ENCODE measurements around the gene PLA1A. TPM values are rescaled to one million over a fixed set of nuclear protein-coding genes. Genes with fewer than 3 reads are reported as not detected.
A peak's percentile ranks its signal among the peaks of the same experiment; 100 is the strongest.

PLA1A gene
- total RNA-seq, 4 donors from 2014 or later, result 0.70 to 4.1 (median 0.85) TPM; not detected in 1

DNA sequence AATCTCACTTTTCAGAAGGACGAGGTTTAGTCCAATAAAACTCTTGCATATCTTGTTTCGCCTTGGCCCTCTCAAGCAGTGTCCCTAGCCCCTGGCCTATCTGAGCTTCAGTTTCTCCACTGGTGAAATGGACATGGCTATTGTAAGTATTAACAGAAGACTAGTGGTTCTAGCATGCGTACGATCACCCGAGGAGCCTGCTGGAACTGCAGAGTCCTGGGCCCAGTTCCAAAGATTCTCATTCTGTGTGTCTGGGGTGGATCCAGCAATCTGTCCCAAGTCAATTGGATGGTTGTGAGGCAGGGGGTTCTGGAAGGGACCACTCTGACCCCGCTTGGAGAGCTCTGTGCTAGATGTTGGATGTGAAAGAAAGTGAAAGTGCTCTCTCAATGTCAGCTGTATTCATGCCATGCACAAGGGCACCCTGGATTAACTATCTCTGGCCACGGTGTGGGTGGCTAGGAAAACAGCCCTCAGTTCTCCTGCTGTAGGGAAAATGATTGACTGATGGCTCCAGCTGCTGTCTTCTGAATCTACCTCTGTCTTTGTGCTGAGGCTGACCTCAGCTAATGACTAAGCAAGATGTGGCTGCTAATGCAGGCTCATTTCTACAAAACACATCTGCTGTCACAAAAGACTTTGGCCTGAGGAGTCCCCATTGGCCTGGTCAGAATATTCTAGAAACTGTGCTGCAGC, 1.9 kb upstream of the PLA1A start:
- no peaks in the 10 kb centered on the region for H3K27me3 ChIP-seq
- no peaks in the 10 kb centered on the region for H3K9me3 ChIP-seq
- TF ChIP-seq POLR2A (IDR thresholded peaks at IDR 0.05), result no peak
- TF ChIP-seq, protein P1, sequence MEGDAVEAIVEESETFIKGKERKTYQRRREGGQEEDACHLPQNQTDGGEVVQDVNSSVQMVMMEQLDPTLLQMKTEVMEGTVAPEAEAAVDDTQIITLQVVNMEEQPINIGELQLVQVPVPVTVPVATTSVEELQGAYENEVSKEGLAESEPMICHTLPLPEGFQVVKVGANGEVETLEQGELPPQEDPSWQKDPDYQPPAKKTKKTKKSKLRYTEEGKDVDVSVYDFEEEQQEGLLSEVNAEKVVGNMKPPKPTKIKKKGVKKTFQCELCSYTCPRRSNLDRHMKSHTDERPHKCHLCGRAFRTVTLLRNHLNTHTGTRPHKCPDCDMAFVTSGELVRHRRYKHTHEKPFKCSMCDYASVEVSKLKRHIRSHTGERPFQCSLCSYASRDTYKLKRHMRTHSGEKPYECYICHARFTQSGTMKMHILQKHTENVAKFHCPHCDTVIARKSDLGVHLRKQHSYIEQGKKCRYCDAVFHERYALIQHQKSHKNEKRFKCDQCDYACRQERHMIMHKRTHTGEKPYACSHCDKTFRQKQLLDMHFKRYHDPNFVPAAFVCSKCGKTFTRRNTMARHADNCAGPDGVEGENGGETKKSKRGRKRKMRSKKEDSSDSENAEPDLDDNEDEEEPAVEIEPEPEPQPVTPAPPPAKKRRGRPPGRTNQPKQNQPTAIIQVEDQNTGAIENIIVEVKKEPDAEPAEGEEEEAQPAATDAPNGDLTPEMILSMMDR (IDR thresholded peaks at IDR 0.05), result no peak
- H3K4me3 ChIP-seq, result peak overlapping the region in 2 of 4 donors; percentile 23 to 31
- no peak for DNase-seq
- no peaks in the 10 kb centered on the region for H3K36me3 ChIP-seq
- peaks cover 0 to 5% (median 0%) of the 10 kb centered on the region in 4 donors for H3K4me1 ChIP-seq
- H3K27ac ChIP-seq, result no peak overlapping the region

DNA sequence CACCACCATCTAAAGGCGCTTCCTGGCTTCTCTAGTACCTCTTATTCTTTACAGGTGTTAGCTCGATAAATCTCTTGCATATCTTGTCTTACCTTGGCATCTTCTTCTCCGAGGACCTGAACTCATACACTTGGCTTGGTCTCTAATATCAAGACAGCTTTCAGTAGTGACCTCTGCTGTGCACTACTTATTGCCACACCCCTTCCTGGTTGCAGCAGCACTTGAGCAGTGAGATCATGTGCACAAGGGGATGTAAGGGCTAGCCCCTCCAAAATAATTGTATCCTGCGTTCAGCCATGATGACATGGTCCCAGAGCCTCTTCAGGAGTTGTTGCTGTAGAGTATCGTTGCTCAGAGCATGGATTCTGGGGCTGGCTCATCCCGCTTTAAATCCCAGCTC, 1.3 kb upstream of the PLA1A start:
- H3K9me3 ChIP-seq, result no peaks in the 10 kb centered on the region
- no peaks in the 10 kb centered on the region for H3K27me3 ChIP-seq
- no peaks in the 10 kb centered on the region for H3K36me3 ChIP-seq
- DNase-seq, result no peak
- TF ChIP-seq, protein P1 (IDR thresholded peaks at IDR 0.05), result no peak
- no peak for TF ChIP-seq POLR2A (IDR thresholded peaks at IDR 0.05)
- peaks cover 0 to 5% (median 0%) of the 10 kb centered on the region in 4 donors for H3K4me1 ChIP-seq
- no peak overlapping the region for H3K27ac ChIP-seq
- no peak overlapping the region for H3K4me3 ChIP-seq

DNA sequence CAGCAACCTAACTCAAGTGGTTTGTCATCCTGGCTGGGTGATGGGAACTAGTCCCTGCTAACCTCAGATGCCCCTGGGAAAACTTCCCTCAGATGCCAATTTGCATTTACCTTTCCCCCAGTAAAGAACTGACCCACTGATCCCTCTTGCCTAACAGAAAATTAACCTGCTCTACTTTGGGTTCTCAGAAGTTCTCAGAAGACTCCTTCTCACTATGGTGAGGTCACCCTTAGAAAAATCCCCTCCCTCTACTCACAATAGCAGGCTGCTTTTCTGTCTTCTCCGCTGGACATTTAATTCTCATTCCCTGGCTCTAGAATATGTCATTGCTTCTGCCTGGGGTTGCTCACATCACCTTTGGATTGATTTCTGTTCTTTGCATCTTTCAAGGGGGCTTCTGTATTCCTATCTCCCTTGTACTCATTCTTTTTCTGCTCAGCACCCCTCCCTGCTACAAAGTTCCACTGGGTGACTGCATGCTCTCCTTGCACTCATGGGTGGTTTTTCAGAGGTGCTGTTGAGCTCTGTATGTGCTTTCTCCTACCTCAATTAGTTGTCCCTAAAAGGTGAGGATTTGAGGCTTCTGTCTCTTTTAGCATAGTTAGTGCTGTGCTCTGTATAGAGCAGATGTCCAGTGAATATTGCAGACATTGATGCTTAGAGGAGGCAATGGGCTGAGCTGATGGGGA, 869 bp downstream of the PLA1A start:
- no peak for TF ChIP-seq POLR2A (IDR thresholded peaks at IDR 0.05)
- TF ChIP-seq, protein P1 (IDR thresholded peaks at IDR 0.05), result no peak
- no peak overlapping the region for H3K27ac ChIP-seq

DNA sequence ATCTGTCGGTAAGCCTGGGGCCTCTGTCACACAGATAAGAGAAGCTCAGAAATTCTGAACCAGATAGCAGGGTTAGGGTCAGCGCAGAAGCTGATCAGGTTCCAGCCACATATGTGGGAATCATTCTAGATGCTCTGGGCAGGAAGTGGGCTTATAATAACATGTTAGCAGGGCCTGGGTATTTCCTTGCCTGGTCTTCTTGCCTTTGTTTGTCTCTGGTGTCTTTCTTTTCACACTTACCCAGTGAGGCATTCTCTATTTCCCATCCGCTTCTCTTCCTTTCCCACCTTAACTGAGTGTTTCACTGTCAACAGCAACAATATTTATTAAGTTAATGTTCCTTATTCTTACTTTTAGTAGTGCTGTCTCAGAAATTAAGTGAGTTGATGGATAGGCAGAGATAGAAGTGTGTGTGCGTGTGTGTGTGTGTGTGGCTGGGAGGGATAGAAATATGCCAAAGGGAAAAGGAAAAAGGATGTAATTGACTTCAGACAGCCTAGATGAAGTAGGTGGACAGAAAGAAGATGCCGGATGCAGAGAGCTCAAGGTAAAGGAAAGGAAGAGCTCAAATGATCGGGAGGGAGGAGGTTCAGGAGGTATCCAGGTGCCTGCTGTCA, 2.0 kb downstream of the PLA1A start:
- Histone ChIP-seq H3K4me1 (peaks cover 0 to 5% (median 0%) of the 10 kb centered on the region in 4 donors), H3K9me3 (no peaks in the 10 kb centered on the region), H3K27ac (no peak overlapping the region), H3K4me3 (no peak overlapping the region), H3K36me3 (no peaks in the 10 kb centered on the region), H3K27me3 (no peaks in the 10 kb centered on the region)
- TF ChIP-seq POLR2A (IDR thresholded peaks at IDR 0.05), result no peak
- TF ChIP-seq, protein P1 (IDR thresholded peaks at IDR 0.05), result no peak
- no peak for DNase-seq

More for the DNA sequence above, 869 bp downstream of the PLA1A start:
- Histone ChIP-seq H3K4me3 (no peak overlapping the region), H3K9me3 (no peaks in the 10 kb centered on the region), H3K27me3 (no peaks in the 10 kb centered on the region), H3K36me3 (no peaks in the 10 kb centered on the region), H3K4me1 (peaks cover 0 to 5% (median 0%) of the 10 kb centered on the region in 4 donors)
- no peak for DNase-seq

DNA sequence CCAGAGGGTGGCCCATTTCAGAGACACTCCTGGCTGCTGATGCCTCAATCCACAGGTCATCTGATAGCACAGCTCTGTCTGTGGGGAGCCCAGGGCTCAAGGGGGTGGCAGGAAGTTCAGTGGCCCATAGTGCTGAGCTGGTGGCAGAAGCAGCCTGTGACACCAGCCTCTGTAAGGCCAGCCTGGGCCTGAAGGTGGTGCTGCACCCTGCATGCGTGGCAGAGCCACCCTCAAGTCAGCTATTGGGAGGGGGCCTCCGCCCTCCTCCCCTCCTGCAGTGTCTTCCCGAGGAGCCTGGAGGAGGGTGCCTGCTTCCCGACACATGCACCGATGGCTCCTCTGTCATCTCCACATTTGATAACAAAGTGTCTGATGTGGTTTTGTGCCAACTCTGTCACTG, 3.0 kb downstream of the PLA1A start:
- Histone ChIP-seq H3K36me3 (no peaks in the 10 kb centered on the region), H3K27me3 (no peaks in the 10 kb centered on the region), H3K27ac (no peak overlapping the region), H3K9me3 (no peaks in the 10 kb centered on the region), H3K4me1 (peaks cover 0 to 5% (median 0%) of the 10 kb centered on the region in 4 donors), H3K4me3 (no peak overlapping the region)
- no peak for TF ChIP-seq POLR2A (IDR thresholded peaks at IDR 0.05)
- TF ChIP-seq, protein P1 (IDR thresholded peaks at IDR 0.05), result no peak
- DNase-seq, result peak in 1 of 3 donors; percentile 56

Measured in Peyer's patch (tissue), 4 donors.